Gastroesophageal sphincter (tissue), 3 donors: ENCODE measurements around the gene CHORDC1.

Experiments
- POLR2A ChIP-seq, 2 donors: fragments of 450-650 bp; IDR thresholded peaks; one replicate each; pipeline ENCODE4 v1.6.1; 2017; ENCODE audit warnings: antibody characterized with exemption in 2 of 2, mild to moderate bottlenecking in 2 of 2, moderate library complexity in 1 of 2
- TF ChIP-seq, protein P1 (sequence below), 4 experiments: fragments of 200-600 bp in 2 of 4; fragments of 450-650 bp in 2 of 4; sonication (generic) in 1 of 4; IDR thresholded peaks; one replicate each; pipeline ENCODE4 v1.5.1; 2017 to 2019; ENCODE audit warnings: antibody characterized with exemption in 4 of 4, mild to moderate bottlenecking in 2 of 4, moderate library complexity in 2 of 4

DNA sequence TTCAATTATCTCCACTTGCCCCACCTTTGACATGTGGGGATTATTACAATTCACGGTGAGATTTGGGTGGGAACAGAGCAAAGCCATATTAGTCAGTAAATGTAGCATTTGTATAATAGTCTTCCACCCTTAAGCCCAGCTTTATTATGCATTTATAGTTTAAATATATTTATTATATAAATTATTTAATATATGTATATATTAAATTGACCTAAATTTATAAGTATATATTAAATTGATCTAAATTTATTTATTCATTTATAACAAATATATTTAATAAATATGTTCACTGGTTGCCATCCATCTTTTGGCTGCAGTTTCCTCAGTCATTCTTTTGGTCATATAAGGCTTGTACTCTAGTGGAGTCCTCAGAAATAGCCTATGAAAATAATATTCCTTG is 23.6 kb upstream of the CHORDC1 start:
- TF ChIP-seq, protein P1, sequence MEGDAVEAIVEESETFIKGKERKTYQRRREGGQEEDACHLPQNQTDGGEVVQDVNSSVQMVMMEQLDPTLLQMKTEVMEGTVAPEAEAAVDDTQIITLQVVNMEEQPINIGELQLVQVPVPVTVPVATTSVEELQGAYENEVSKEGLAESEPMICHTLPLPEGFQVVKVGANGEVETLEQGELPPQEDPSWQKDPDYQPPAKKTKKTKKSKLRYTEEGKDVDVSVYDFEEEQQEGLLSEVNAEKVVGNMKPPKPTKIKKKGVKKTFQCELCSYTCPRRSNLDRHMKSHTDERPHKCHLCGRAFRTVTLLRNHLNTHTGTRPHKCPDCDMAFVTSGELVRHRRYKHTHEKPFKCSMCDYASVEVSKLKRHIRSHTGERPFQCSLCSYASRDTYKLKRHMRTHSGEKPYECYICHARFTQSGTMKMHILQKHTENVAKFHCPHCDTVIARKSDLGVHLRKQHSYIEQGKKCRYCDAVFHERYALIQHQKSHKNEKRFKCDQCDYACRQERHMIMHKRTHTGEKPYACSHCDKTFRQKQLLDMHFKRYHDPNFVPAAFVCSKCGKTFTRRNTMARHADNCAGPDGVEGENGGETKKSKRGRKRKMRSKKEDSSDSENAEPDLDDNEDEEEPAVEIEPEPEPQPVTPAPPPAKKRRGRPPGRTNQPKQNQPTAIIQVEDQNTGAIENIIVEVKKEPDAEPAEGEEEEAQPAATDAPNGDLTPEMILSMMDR (IDR thresholded peaks at IDR 0.05) = no peak
- TF ChIP-seq POLR2A (IDR thresholded peaks at IDR 0.05) = no peak
